ENCODE results near the gene FOXM1. TPM values are rescaled to one million over a fixed set of nuclear protein-coding genes. Genes with fewer than 3 reads are reported as not detected.

FOXM1 gene
- total RNA-seq, 1 donor from 2014 or later = 8.1 TPM

GRCh38 chr12:2842948-2843347 lies 34.0 kb downstream of the FOXM1 start:
- Histone ChIP-seq H3K36me3 (no peaks in the 10 kb centered on the region), H3K4me1 (no peaks in the 10 kb centered on the region), H3K27ac (peak overlapping the region; percentile 46), H3K9me3 (no peaks in the 10 kb centered on the region), H3K27me3 (no peaks in the 10 kb centered on the region), H3K4me3 (no peak overlapping the region)
- DNase-seq (ENCODE audit: extremely low spot score in 2 of 2) = peak in 1 of 2 donors; percentile 40
- TF ChIP-seq POLR2AphosphoS5 (IDR thresholded peaks at IDR 0.05; ENCODE audit: insufficient read depth in 1 of 2, low read depth in 1 of 2) (peak in 1 of 2 donors; percentile 26), CTCF (IDR thresholded peaks at IDR 0.05) (no peak)
- intact Hi-C loops (cut with DNase I) = no loop called here

GRCh38 chr12:2841056-2841650 lies 35.8 kb downstream of the FOXM1 start:
- Histone ChIP-seq H3K9me3 (no peaks in the 10 kb centered on the region), H3K36me3 (no peaks in the 10 kb centered on the region), H3K4me3 (no peak overlapping the region), H3K27ac (no peak overlapping the region), H3K4me1 (no peaks in the 10 kb centered on the region), H3K27me3 (no peaks in the 10 kb centered on the region)
- intact Hi-C loops (cut with DNase I) = no loop called here
- no peak for TF ChIP-seq POLR2AphosphoS5 (IDR thresholded peaks at IDR 0.05; ENCODE audit: insufficient read depth in 1 of 2, low read depth in 1 of 2)
- no peak for TF ChIP-seq POLR2A (IDR thresholded peaks at IDR 0.05)
- no peak for TF ChIP-seq CTCF (IDR thresholded peaks at IDR 0.05)
- DNase-seq (ENCODE audit: extremely low spot score in 2 of 2) = no peak

- intact Hi-C loops (cut with DNase I) = no loop called here
- H3K4me1 ChIP-seq = peaks cover 21% of the 10 kb centered on the region
- no peak overlapping the region for H3K27ac ChIP-seq
- no peak for DNase-seq (ENCODE audit: extremely low spot score in 2 of 2)
- H3K9me3 ChIP-seq = no peaks in the 10 kb centered on the region
- no peaks in the 10 kb centered on the region for H3K36me3 ChIP-seq
- no peaks in the 10 kb centered on the region for H3K27me3 ChIP-seq
- no peak overlapping the region for H3K4me3 ChIP-seq
- TF ChIP-seq POLR2AphosphoS5 (IDR thresholded peaks at IDR 0.05; ENCODE audit: insufficient read depth in 1 of 2, low read depth in 1 of 2) = no peak
- TF ChIP-seq CTCF (IDR thresholded peaks at IDR 0.05) = no peak
- no peak for TF ChIP-seq POLR2A (IDR thresholded peaks at IDR 0.05)
Observed at GRCh38 chr12:2836574-2836973, 40.4 kb downstream of the FOXM1 start.

GRCh38 chr12:2835691-2836403 lies 41.1 kb downstream of the FOXM1 start:
- Histone ChIP-seq H3K9me3 (no peaks in the 10 kb centered on the region), H3K27me3 (no peaks in the 10 kb centered on the region), H3K4me1 (peaks cover 21% of the 10 kb centered on the region), H3K27ac (no peak overlapping the region), H3K4me3 (no peak overlapping the region), H3K36me3 (no peaks in the 10 kb centered on the region)
- TF ChIP-seq POLR2AphosphoS5 (IDR thresholded peaks at IDR 0.05; ENCODE audit: insufficient read depth in 1 of 2, low read depth in 1 of 2) (no peak), CTCF (IDR thresholded peaks at IDR 0.05) (no peak), POLR2A (IDR thresholded peaks at IDR 0.05) (no peak)
- DNase-seq (ENCODE audit: extremely low spot score in 2 of 2) = peak in 1 of 2 donors; percentile 52
- intact Hi-C loops (cut with DNase I) = no loop called here
